ENCODE results near the gene MEF2C.
A peak's percentile ranks its signal among the peaks of the same experiment; 100 is the strongest.

MEF2C gene

DNA sequence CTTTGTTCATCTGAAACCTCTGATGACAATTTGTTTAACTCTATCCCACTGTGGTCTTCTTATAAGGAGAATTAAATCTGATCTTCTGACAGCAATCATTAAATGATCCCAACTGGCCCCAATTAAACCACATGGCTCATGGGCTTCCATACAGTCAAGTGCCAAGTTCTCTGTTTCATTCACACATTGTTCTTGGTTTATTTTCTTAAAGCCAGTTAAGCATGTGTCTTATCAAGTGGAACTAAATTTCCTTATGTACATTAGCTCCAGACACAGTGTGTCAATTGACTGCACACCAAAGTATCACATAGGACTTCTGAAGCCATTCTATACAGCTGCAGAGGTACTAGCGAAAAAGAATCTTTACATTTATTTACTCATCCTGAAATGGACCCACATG is 51.2 kb downstream of the MEF2C start:
- TF ChIP-seq, protein P1, sequence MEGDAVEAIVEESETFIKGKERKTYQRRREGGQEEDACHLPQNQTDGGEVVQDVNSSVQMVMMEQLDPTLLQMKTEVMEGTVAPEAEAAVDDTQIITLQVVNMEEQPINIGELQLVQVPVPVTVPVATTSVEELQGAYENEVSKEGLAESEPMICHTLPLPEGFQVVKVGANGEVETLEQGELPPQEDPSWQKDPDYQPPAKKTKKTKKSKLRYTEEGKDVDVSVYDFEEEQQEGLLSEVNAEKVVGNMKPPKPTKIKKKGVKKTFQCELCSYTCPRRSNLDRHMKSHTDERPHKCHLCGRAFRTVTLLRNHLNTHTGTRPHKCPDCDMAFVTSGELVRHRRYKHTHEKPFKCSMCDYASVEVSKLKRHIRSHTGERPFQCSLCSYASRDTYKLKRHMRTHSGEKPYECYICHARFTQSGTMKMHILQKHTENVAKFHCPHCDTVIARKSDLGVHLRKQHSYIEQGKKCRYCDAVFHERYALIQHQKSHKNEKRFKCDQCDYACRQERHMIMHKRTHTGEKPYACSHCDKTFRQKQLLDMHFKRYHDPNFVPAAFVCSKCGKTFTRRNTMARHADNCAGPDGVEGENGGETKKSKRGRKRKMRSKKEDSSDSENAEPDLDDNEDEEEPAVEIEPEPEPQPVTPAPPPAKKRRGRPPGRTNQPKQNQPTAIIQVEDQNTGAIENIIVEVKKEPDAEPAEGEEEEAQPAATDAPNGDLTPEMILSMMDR (IDR thresholded peaks at IDR 0.05; ENCODE audit: control insufficient read depth, extremely low read depth, insufficient read depth): no peak
- no peak overlapping the region for H3K4me3 ChIP-seq (ENCODE audit: low read depth, low read length)
- DNase-seq (ENCODE audit: low read depth): peak; percentile 48

DNA sequence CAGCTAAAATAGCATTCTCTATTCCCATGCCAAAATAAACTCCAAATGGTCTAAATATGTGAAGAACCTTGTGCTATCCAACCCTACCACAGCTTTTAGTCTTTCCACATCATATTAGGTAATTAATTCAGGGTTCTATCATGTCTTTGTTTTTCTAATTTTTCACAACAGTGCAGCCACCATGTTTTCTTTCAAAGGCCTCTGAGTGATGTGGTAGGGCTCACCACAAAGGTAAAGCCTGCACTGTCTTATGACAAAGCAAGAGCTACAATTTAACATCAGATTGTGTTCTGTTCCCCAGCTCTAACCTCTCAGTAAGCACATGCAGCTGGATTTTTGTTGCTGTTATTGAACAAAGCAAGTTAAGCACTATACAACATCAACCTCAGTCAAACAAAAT is 52.4 kb downstream of the MEF2C start:
- no peak for DNase-seq (ENCODE audit: low read depth)
- no peak overlapping the region for H3K4me3 ChIP-seq (ENCODE audit: low read depth, low read length)
- TF ChIP-seq, protein P1 (IDR thresholded peaks at IDR 0.05; ENCODE audit: control insufficient read depth, extremely low read depth, insufficient read depth): no peak

DNA sequence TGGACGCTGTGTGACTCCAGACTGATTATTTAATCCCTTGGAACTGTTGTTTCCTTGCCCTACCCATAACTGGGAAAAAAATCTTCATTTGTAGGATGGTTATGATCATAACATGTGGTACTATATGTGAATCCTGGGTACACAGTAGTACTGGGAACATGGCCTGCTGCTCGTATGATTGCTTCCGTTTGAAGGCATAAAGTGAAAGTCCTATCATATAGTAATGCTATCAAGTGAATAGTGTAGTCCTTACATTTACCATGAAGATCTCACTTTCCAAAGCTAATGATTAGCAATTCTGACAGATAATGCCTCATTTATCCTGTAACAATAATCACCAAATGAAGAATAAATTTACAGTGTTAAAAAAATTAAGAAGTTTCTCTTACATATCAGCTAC is 53.2 kb downstream of the MEF2C start:
- H3K4me3 ChIP-seq (ENCODE audit: low read depth, low read length): no peak overlapping the region
- DNase-seq (ENCODE audit: low read depth): no peak
- TF ChIP-seq, protein P1 (IDR thresholded peaks at IDR 0.05; ENCODE audit: control insufficient read depth, extremely low read depth, insufficient read depth): no peak

DNA sequence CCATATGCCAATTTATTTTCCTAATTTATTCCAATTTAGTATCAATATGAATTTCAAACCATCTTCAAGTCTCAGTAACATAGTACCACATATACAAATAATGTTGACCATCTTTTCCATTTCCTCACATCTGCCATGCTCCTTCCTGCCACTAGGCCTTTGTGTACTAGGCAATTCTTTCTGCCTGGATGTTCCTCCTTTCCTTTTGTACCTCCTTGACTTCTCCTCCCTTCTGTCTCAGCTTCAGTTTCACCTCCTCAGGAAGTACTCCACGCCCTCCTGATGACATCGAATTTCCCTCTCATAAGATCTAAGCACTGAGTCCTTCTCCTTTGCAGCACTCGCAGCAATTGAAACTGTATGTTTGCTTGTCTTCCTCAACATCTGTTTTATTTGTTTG is 53.9 kb downstream of the MEF2C start:
- no peak overlapping the region for H3K4me3 ChIP-seq (ENCODE audit: low read depth, low read length)
- TF ChIP-seq, protein P1 (IDR thresholded peaks at IDR 0.05; ENCODE audit: control insufficient read depth, extremely low read depth, insufficient read depth): no peak
- no peak for DNase-seq (ENCODE audit: low read depth)

DNA sequence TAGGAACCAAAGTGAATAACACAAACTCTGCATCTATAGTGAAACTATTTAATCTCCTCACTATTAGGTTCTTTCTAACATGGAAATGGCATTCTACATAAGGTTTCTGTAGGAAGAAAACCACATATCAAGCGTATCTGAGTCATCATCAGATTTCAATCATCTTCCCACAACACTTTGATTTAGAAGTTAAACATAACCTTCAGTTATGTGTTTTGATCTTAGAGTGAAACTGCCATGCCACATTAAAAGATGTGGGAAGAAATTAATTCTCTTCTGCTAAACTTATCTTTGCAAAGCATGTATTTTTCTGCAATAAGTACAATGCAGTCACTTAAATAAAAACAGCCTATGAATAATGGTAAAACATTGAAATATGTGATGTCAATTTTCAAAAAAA is 55.0 kb downstream of the MEF2C start:
- no peak overlapping the region for H3K4me3 ChIP-seq (ENCODE audit: low read depth, low read length)
- TF ChIP-seq, protein P1 (IDR thresholded peaks at IDR 0.05; ENCODE audit: control insufficient read depth, extremely low read depth, insufficient read depth): no peak
- DNase-seq (ENCODE audit: low read depth): no peak

DNA sequence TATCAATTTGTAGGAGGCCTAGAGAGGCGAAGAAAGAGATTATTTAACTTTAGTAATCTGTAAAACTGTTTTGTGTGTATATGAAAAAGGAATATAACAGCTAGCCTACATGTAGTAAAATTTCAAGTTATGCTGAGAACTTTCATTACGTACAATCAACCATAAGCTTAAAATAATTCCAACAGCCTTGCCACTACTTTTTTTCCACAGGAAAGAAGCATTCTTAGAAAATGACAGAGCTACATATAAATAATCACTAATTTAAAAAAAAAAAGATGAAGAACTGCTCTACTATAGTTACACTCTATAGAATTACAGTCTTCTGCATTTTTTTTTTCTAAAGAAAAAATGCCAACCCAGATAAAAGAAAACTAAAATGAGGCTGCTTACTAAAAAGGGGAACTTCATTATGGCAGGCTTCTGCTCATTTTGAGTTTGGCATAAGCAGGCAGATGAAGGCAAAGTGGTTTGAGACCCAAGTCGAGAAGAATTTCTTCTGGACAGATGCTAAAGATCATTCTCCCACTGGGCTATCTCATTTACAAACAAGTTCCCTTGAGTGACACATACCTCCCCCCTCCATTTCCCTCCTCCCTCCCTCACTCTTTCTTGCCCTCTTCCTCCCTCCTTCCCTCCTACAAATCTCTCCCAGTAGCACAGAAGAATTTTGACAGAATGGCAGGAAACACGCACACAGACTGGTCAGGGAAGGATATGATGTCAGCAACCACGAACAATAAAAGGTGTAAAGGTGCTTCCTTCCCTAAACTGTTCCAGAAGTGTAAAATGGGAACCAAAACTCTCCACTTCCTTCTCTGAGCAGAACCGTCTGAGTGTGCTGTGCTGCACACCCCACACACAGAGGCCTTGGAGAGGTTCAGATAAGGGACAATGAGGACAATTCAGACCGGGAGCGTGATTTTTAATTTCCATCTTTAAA is 56.1 kb downstream of the MEF2C start:
- DNase-seq (ENCODE audit: low read depth): no peak
- no peak overlapping the region for H3K4me3 ChIP-seq (ENCODE audit: low read depth, low read length)
- TF ChIP-seq, protein P1 (IDR thresholded peaks at IDR 0.05; ENCODE audit: control insufficient read depth, extremely low read depth, insufficient read depth): no peak

Measured in LNCaP clone FGC (cell line).